K562 treated with DMSO at 1 percent for 12 hours (cell line): ENCODE results near the gene CDRT4. TPM values are rescaled to one million over a fixed set of nuclear protein-coding genes. Genes with fewer than 3 reads are reported as not detected.

ENCODE experiments used
- total RNA-seq: library from RNA; unstranded; fragments of 300-600 nt; gene quantifications from 2 replicates; pipeline ENCODE4 v1.2.3, GENCODE V29; 2022; ENCODE audit not compliant: insufficient read depth

Gene CDRT4
- 4.1 and 4.6 TPM in 2 replicates for total RNA-seq

DNA sequence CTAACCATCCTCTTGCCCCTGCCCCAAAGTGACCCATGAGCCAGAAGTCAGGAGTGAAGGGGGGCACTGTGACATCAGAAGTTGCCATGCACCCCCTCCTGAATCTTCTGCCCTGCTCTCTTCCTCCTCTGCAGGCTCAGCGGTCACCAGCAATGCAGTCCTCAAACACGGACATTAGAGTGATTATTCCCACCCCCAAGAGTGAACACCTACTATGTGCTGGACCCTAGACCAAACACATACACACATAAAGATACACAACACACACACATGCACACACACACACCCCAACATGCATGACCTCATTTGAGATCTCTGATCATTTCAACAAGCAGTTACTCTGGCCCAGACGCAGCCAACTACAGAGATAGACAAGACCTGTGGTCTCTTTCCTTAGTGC, at the start of gene CDRT4:
Gene CDRT4 (minus strand): TSS at position 30 of the 400 bp plus-strand sequence. CDS start 27,383 bp downstream, outside the sequence.

Other genes with a start within 250 kb of the CDRT4 start
- gene PMP22, start 202.3 kb downstream of the CDRT4 start, total RNA-seq, result 18.9 and 23.5 TPM in 2 replicates
- 1.6 TPM in 1 of 2 replicates, not detected in the other for gene TEKT3, start 126.0 kb downstream of the CDRT4 start, total RNA-seq
- gene TVP23C, start 95.9 kb upstream of the CDRT4 start, total RNA-seq, result 2.3 and 7.5 TPM in 2 replicates
- gene FBXW10B, start 152.1 kb upstream of the CDRT4 start, total RNA-seq, result not detected in 2 replicates
- 7.2 and 9.3 TPM in 2 replicates for gene TRIM16, start 216.7 kb upstream of the CDRT4 start, total RNA-seq
- gene ZNF286A, start 232.1 kb upstream of the CDRT4 start, total RNA-seq, result 1.8 and 3.8 TPM in 2 replicates